ENCODE data around the gene KCP. TPM values are rescaled to one million over a fixed set of nuclear protein-coding genes. Genes with fewer than 3 reads are reported as not detected.

Gene KCP
- polyA plus RNA-seq, 1 of the 3 experiments (the other 2 are of a cell fraction) = not detected

- no peak overlapping the region for H3K9ac ChIP-seq
- H3K4me2 ChIP-seq = no peak overlapping the region
- H4K20me1 ChIP-seq (ENCODE audit: insufficient read depth) = no peaks in the 10 kb centered on the region
- H3F3A ChIP-seq (replicated peaks; ENCODE audit: insufficient read depth) = peaks cover 4% of the 10 kb centered on the region
- H3K9me2 ChIP-seq = no peaks in the 10 kb centered on the region
- H3K27ac ChIP-seq (ENCODE audit: low read depth in 2 of 2, low read length in 1 of 2) = no peak overlapping the region
- H3K4me1 ChIP-seq (ENCODE audit: control insufficient read depth in 1 of 2, insufficient read depth in 2 of 2, low read depth in 1 of 2, low read length in 1 of 2) = no peaks in the 10 kb centered on the region; a peak in 1 of 4 replicates
- H2AFZ ChIP-seq (ENCODE audit: low read depth) = no peak overlapping the region
- H3K27me3 ChIP-seq (ENCODE audit: insufficient read depth) = peaks cover 14% of the 10 kb centered on the region; the same call in 1 of the 2 replicates
- TF ChIP-seq TAF1 (IDR thresholded peaks at IDR 0.05; ENCODE audit: borderline replicate concordance, low read depth, low read length) (no peak), GATA2 (CRISPR knock-in tag; IDR thresholded peaks at IDR 0.05) (no peak), TEAD4 (IDR thresholded peaks at IDR 0.05; ENCODE audit: borderline replicate concordance, insufficient read depth) (no peak), IRF3 (IDR thresholded peaks at IDR 0.05; ENCODE audit: low read depth, low read length) (no peak), FOXJ3 (CRISPR knock-in tag; IDR thresholded peaks at IDR 0.05) (no peak), USF1 (IDR thresholded peaks at IDR 0.05; ENCODE audit: borderline replicate concordance, low read depth) (no peak), MEF2A (IDR thresholded peaks at IDR 0.05; ENCODE audit: borderline replicate concordance, low read depth) (no peak), RXRA (IDR thresholded peaks at IDR 0.05; ENCODE audit: borderline replicate concordance, low read depth) (no peak), ELF1 (IDR thresholded peaks at IDR 0.05) (no peak), YY1 (IDR thresholded peaks at IDR 0.05; ENCODE audit: low read depth) (no peak), NRF1 (IDR thresholded peaks at IDR 0.05; ENCODE audit: low read depth, low read length) (no peak), RFX5 (IDR thresholded peaks at IDR 0.05; ENCODE audit: low read length) (no peak), GABPA (IDR thresholded peaks at IDR 0.05; ENCODE audit: low read depth) (no peak), FOXM1 (IDR thresholded peaks at IDR 0.05; ENCODE audit: low read depth) (no peak), SIN3A (IDR thresholded peaks at IDR 0.05; ENCODE audit: borderline replicate concordance, low read depth, low read length) (no peak), FOSL2 (IDR thresholded peaks at IDR 0.05; ENCODE audit: borderline replicate concordance, low read depth) (no peak), MAX (IDR thresholded peaks at IDR 0.05; ENCODE audit: low read depth) (no peak), CHD2 (IDR thresholded peaks at IDR 0.05; ENCODE audit: low read length, partially characterized antibody) (no peak)
- TF ChIP-seq, protein P1, sequence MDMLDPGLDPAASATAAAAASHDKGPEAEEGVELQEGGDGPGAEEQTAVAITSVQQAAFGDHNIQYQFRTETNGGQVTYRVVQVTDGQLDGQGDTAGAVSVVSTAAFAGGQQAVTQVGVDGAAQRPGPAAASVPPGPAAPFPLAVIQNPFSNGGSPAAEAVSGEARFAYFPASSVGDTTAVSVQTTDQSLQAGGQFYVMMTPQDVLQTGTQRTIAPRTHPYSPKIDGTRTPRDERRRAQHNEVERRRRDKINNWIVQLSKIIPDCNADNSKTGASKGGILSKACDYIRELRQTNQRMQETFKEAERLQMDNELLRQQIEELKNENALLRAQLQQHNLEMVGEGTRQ (IDR thresholded peaks at IDR 0.05; ENCODE audit: borderline replicate concordance, low read depth, low read length) = no peak
- WGBS (ENCODE audit: low lambda C conversion rate) = 71% methylated on average over 13 of the region's 14 CpGs
- no peaks in the 10 kb centered on the region for H3K79me2 ChIP-seq (ENCODE audit: insufficient read depth)
- no peaks in the 10 kb centered on the region for H3K36me3 ChIP-seq (replicated peaks in 1 of 2; ENCODE audit: control insufficient read depth in 1 of 2, insufficient read depth in 2 of 2, low read length in 1 of 2)
- no peaks in the 10 kb centered on the region for H3K9me3 ChIP-seq
- peak; percentile 56 for DNase-seq
- H3K4me3 ChIP-seq (ENCODE audit: low read depth in 2 of 2, low read length in 1 of 2) = no peak overlapping the region
- ChIA-PET POLR2A (no interaction called here), CTCF (interaction anchor here (0.5 to 12.3 kb wide), 7 partner anchors 14 to 460 kb away, joined by 3 to 181 read pairs (median 44); partner anchors contain the start of gene METTL2B)
Measured at GRCh38 chr7:128886391-128887168, 23.9 kb downstream of the KCP start.

Data from SK-N-SH (cell line).